DND-41 (cell line): ENCODE results near the gene S100A12.

Experiments used
- ATAC-seq: fragments of 200-7000 bp; cut with Tn5 transposase; 3 replicates; pipeline ENCODE4 v1.9.1; 2021; ENCODE audit warnings: low read depth; ENCODE audit not compliant: insufficient read depth
- DNase-seq: peaks from one replicate; pipeline ENCODE4 v3.0.0-alpha.2; 2020
- H2AFZ ChIP-seq: 2 replicates; pipeline ENCODE4 v1.6.0; 2012; ENCODE audit warnings: low read depth, low read length
- H3K27ac ChIP-seq: 2 replicates; pipeline ENCODE4 v1.5.1; 2012; ENCODE audit warnings: low read length, inconsistent platforms
- H3K27me3 ChIP-seq: fragments of 200-600 bp; sonication (generic); 2 replicates; pipeline ENCODE4 v1.6.0; 2012; ENCODE audit warnings: low read length, mild to moderate bottlenecking, inconsistent platforms; ENCODE audit not compliant: insufficient read depth, poor library complexity
- H3K36me3 ChIP-seq: 2 replicates; pipeline ENCODE4 v1.5.1; 2012; ENCODE audit warnings: low read length, inconsistent platforms; ENCODE audit not compliant: insufficient read depth
- H3K4me1 ChIP-seq: 2 replicates; pipeline ENCODE4 v1.5.1; 2012; ENCODE audit warnings: mild to moderate bottlenecking, low read length; ENCODE audit not compliant: insufficient read depth
- H3K4me2 ChIP-seq: 2 replicates; pipeline ENCODE4 v1.6.0; 2012; ENCODE audit warnings: mild to moderate bottlenecking, moderate library complexity, low read length, inconsistent platforms; ENCODE audit not compliant: insufficient read depth
- H3K4me3 ChIP-seq, 2 experiments: fragments of 200-600 bp in 1 of 2; shearing (Covaris generic) in 1 of 2; 2 replicates each; pipeline ENCODE4 v1.5.1; 2012 to 2016; ENCODE audit warnings: inconsistent platforms in 2 of 2, low read length in 2 of 2, mild to moderate bottlenecking in 2 of 2, low read depth in 1 of 2, moderate library complexity in 1 of 2
- H3K79me2 ChIP-seq: 2 replicates; pipeline ENCODE4 v1.6.0; 2012; ENCODE audit warnings: low read length, inconsistent platforms; ENCODE audit not compliant: insufficient read depth
- H3K9ac ChIP-seq: 2 replicates; pipeline ENCODE4 v1.6.0; 2012; ENCODE audit warnings: low read depth, mild to moderate bottlenecking, inconsistent platforms, low read length, moderate library complexity
- H3K9me3 ChIP-seq: 2 replicates; pipeline ENCODE4 v1.5.1; 2012; ENCODE audit warnings: low read length, moderate library complexity, mild to moderate bottlenecking, inconsistent platforms; ENCODE audit not compliant: insufficient read depth, severe bottlenecking
- H4K20me1 ChIP-seq: 2 replicates; pipeline ENCODE4 v1.6.0; 2012; ENCODE audit warnings: low read length; ENCODE audit not compliant: insufficient read depth
- CTCF ChIP-seq: IDR thresholded peaks from 2 replicates; pipeline ENCODE4 v1.5.1; 2012; ENCODE audit warnings: borderline replicate concordance, low read length, moderate library complexity, mild to moderate bottlenecking; ENCODE audit not compliant: poor library complexity, severe bottlenecking; ENCODE audit errors: extremely low read depth
- EZH2 ChIP-seq: IDR thresholded peaks from 3 replicates; pipeline ENCODE4 v1.6.1; 2012; ENCODE audit warnings: borderline replicate concordance, low read depth, mild to moderate bottlenecking, moderate library complexity, low read length, inconsistent platforms; ENCODE audit not compliant: severe bottlenecking

S100A12 gene

DNA sequence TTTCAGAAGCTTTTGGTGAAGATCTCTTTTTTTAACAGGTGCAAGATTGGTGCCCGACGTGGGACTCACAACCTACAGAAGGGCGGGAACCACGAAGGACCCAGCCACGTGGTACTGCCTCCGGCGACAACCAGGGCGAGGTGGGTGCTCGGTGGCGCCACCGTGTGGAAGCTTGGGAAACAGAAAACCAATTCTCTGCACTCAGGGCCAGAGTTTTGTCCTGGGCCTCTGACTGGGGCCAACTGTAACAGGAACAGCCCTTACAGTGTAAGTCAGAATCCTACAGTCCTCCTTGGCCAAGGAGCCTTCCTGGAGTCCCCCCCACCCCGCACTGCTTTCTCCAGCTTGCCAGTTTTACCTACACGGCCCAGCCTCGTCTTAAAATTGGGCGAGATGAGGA lies 29.3 kb upstream of the S100A12 start:
- DNase-seq: peak; percentile 46
- Histone ChIP-seq H3K36me3 (no peaks in the 10 kb centered on the region), H3K4me2 (no peak overlapping the region), H4K20me1 (no peaks in the 10 kb centered on the region), H3K4me1 (no peaks in the 10 kb centered on the region), H3K9ac (no peak overlapping the region), H3K4me3 (no peak overlapping the region), H3K79me2 (no peaks in the 10 kb centered on the region), H3K9me3 (no peaks in the 10 kb centered on the region), H2AFZ (no peak overlapping the region), H3K27ac (no peak overlapping the region), H3K27me3 (no peaks in the 10 kb centered on the region)
- no peak for ATAC-seq
- TF ChIP-seq CTCF: peak; percentile 66
- no peak for TF ChIP-seq EZH2

DNA sequence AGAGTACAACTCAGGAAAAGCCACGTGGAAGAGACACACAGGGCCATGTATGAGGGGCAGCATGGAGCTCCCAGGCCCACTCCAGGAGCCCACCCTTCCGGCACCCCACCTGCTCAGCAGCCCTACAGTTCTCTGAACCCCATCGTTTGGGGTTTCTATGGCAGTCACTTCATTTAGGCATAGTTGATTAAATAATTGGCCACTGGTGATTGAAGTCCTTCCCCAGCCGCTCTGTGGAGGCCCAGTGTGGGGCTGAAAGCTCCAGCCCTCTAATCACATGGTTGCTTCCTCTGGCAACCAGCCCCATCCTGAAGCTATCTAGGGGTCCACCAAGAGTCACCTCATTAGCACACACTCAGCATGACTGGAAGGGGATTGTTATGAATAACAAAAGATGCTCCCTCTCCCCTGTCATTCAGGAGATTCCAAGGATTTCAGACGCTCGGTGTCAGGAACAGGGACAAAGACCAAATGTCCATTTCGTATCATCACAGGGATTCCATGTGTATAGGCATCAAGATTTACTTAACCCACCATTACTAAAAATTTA lies 28.7 kb upstream of the S100A12 start:
- Histone ChIP-seq H2AFZ (no peak overlapping the region), H3K9ac (no peak overlapping the region), H3K9me3 (no peaks in the 10 kb centered on the region), H3K4me1 (no peaks in the 10 kb centered on the region), H3K4me2 (no peak overlapping the region), H3K36me3 (no peaks in the 10 kb centered on the region), H4K20me1 (no peaks in the 10 kb centered on the region), H3K4me3 (no peak overlapping the region), H3K79me2 (no peaks in the 10 kb centered on the region), H3K27me3 (no peaks in the 10 kb centered on the region), H3K27ac (no peak overlapping the region)
- no peak for ATAC-seq
- TF ChIP-seq EZH2 (no peak), CTCF (no peak)
- no peak for DNase-seq

GRCh38 chr1:153403421-153404085 lies 28.1 kb upstream of the S100A12 start:
- Histone ChIP-seq H3K27ac (no peak overlapping the region), H3K4me2 (no peak overlapping the region), H3K4me1 (no peaks in the 10 kb centered on the region), H3K9me3 (no peaks in the 10 kb centered on the region), H3K4me3 (no peak overlapping the region), H2AFZ (no peak overlapping the region), H4K20me1 (no peaks in the 10 kb centered on the region), H3K36me3 (no peaks in the 10 kb centered on the region), H3K27me3 (no peaks in the 10 kb centered on the region), H3K9ac (no peak overlapping the region), H3K79me2 (no peaks in the 10 kb centered on the region)
- no peak for TF ChIP-seq EZH2
- no peak for TF ChIP-seq CTCF
- no peak for DNase-seq
- ATAC-seq: no peak
